GM21390 (cell line): ENCODE measurements around the gene DYRK3.

ENCODE experiments used
- ATAC-seq: cut with Tn5 transposase; IDR thresholded peaks from one replicate; pipeline ENCODE4 v1.9.1; 2021; ENCODE audit not compliant: unreplicated experiment

Gene DYRK3

DNA sequence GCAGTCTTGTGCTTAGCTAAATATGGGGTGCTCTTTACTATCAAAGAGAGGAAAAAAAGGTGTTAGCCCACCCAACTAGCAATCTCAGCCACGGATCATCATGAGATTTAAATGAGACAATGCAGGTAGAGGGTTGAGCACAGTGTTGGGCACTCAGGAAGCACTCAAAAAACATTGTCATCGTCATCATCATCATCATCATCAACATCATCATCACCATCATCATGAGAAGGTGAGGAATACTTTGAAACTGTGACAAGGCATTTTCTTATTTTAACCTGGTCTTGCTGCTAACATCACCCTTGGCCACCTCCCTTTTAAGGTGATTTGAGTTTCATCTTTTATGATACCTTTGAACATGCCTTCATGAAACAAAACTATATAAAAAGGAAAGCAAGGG lies 46.0 kb downstream of the DYRK3 start:
- ATAC-seq, result no peak

DNA sequence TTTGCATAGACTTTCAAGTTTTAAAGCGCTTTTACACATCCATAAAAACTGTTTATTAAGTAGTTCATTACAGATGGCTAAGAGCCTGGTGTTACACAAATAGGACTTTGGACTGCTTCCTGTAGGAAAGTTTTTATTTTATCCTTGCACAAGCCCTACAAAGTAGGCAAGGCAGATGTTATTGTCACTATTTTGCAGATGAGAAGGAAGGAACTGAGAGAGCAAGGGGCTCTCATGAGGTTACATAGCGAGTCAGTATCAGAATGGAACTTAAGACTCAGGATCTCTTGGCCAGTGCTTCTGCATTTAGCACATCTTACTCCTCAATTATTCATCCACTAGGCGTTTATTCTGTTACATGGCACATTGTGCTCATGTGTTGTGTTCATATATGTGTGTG lies 46.8 kb downstream of the DYRK3 start:
- ATAC-seq, result no peak

DNA sequence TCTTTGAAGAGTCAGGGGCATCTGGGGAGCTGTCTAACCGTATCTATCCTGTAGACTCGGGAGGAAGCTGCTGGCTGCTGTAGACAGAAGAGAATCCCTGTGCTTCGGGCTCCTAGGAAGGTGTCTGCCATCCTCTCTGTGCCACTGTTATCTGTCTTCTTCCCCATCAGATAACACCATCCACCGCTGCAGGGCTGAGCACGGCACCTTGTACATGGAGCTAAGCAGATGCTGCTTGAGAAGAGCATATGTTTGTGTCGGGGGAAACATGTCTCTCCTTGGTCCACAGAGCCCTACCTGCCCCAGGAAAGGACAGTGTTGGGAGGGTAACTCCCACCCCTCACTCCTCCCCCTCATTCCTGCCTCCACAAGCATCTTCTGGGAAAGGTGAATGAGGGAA lies 48.0 kb downstream of the DYRK3 start:
- no peak for ATAC-seq

DNA sequence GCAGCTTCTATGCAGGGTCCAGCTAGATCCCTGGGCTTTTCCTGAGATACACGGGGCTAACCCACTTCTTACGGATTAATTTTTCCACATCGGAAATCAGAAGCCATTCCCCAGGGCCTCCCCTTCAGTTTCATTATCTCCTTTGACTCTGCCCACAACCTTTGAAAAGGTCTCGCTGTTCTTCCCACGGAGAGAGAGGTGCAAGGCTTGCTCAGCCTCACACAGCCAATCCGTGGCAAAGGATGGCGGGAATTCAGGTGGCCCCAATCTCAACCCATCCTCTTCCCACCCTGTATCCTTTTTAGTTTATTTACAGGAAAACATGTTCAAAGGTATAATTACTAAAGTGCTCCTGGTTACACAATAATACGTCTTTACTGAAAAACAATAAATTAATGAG lies 48.7 kb downstream of the DYRK3 start:
- ATAC-seq, result no peak

DNA sequence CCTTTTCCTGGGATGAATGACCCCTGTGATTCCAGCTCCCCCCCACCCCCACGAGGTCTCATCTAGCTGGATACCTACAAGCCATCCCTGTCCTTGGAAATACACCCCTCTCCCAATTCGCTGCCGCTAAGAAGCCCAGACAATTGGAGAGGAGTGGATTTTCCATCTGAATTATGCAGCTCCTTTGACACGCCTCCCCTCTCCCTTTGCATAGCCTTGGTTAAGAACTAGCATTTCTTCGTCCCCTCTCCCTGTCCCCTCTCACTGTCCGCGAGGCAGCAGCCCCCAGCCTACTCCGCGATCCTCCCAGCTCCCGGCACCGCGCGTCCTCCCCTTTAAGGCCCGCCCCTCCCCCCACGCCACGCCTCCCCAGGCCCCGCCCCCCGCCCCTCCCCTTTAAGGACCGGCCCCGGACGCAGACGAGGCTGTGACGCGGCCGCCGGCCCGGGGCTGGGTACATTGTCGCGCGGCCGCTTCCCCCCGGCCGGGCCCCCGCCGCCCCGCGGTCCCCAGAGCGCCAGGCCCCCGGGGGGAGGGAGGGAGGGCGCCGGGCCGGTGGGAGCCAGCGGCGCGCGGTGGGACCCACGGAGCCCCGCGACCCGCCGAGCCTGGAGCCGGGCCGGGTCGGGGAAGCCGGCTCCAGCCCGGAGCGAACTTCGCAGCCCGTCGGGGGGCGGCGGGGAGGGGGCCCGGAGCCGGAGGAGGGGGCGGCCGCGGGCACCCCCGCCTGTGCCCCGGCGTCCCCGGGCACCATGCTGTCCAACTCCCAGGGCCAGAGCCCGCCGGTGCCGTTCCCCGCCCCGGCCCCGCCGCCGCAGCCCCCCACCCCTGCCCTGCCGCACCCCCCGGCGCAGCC lies 49.4 kb downstream of the DYRK3 start, which contains the start of gene MAPKAPK2:
Gene MAPKAPK2, plus strand, starts transcription at position 428 of the 856 bp plus-strand sequence. Its CDS starts 325 bp downstream, at position 753.
- ATAC-seq, result peak; percentile 43

DNA sequence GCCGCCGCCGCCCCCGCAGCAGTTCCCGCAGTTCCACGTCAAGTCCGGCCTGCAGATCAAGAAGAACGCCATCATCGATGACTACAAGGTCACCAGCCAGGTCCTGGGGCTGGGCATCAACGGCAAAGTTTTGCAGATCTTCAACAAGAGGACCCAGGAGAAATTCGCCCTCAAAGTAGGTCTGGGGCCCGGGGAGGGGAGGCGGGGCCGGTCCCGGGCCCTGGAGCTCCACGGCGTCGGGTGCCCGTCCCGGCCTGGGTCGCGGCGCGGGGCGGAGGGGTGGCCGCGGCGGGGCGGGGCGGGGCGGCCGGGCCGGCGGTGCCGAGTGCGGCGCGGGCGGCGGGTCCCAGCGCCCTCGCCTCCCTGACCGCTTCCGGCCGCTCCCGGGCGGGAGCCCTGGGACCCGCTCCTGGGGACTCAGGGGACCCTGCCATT lies 50.0 kb downstream of the DYRK3 start:
- ATAC-seq, result peak; percentile 29

DNA sequence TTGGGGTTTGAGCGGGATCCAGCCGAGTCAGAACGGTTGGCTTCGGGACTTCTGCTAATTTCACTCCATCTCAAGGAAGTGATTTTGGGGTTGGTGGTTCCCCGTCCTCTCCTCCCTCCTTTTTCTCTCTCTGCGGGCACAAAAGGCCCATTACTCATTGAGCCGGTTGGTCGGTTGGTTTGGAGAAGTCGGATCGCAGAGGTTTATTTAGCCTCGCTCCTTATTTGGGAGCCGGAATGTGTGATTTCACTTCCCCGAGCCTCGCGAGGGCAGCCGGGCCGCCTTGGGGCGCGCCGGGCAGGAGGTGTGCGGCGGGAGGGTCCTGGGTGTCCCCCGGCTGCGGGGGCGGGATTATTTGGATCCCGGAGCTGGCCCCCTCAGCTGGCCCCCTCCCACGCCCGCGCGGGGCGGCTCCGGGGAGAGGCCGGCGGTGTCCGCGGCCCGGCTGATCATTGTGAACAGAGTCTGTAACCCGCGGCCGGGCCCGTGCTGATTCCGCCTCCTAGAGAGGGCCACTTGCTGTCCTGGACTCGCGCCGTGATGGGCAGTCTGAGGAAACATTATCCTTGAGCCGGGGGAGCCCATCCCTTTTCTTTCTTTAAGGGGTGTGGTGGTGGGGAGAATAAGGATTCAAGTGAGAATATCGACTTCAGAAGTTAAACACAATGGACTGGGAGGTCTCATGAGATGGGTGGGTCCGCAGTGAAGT lies 50.6 kb downstream of the DYRK3 start:
- peak; percentile 11 for ATAC-seq

DNA sequence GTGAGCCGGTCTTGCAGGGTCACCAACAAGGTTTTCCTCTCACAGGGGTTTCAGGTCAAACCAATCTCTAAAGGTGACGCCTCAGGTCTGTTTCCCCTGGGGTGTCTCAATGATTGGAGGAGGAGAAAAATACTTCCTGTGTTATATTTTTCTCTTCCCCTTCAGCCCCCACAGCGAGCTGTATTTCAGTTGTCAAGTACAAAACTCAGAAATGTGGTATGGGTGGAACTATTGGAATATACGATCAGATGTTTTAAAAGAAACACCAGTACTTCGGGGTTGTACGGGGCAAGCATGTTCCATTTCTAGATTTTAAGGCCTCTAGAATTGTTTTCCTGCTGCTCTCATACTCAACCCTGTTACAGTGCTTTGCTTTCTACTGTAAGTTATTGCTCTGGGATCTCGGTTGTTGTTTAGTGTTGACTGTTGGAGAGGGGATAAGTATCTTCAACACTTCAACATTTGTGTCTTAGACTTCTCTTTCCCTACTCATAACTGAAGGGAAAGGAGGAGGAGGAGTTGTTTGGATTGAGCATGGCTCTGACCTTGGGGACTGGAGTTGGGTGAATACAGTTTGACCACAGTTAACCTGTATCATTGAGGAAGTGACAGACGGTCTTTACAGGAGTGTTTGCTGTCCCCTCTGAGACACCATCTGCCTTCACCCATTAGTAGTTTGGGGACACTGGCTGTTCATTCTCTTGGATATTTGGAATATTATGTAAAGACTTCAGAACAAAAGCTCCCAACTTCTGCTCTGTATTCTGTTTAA lies 51.3 kb downstream of the DYRK3 start:
- no peak for ATAC-seq

DNA sequence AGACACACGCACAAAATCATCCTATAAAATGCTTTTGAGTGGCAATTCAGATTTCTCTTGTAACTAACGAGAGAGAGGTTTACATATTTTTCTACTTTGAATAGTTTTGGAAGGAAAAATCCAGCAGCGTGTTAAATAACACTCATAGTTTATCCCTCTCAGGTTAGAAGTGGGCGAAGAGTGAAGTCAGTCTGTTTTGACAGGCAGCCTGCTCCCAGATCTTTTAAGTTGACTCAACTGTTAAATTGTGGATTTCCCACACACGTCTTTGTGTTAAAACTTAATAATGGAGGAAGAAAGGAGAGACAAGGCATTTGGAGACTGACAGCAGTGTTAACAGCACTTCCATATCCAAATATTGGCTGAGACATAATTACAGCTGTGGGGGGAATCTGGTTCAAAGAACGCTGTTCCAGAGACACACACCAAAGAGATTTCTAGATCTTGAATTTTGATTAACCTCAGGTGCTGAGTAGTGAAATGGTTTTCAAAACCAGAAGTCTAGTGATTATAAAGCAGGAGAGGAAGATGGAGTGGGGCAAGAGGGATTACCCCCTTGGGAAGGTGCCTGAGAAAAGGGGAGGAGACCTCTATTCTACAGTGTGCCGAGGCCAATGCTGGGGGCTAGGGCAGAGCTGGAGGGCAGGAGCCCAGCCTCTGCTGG lies 52.0 kb downstream of the DYRK3 start:
- no peak for ATAC-seq

DNA sequence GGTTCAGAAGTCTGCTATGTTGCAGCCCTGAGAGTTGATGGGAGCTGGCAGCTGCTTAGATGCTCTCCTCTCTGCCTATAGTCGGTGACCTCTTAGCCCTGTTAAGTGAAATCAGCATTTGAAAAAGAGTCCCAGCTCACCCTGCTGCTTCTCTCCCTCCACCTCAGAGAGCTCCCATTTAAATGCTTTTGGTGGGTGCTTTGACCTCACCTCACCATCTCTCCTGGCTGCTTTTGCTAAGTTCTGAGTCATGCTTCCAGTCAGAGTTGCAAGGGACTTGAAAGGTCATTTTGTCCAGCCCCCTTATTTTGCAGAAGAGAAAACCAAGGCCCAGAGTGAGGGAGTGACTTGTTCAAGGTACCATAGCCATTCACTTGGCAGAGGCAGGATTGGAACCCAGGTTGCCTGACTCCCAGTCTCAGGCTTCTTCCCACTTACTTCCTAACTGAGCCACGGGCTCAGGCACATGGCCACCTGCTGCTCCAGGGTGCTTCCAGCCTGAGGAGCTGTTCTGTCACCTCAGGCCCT lies 52.6 kb downstream of the DYRK3 start:
- no peak for ATAC-seq

DNA sequence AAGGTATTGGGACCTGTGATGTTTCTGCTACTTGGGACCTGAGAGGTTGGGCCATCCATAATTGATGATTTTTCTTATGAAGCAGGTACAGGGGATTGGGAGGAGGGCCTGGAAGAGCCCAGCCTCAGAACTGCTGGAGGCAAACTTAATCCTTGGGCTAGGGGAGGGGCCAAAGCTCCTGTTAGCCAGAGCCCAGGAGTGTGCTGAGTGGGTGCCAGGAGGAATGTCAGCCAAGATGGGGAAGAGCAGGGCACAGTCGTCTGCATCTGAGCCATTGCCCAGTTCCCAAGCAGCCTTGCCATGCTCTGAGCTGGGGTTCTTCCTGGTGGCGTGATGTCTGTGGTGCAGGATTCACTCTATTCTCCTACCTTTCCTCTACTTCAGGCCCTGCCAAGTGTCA lies 55.2 kb downstream of the DYRK3 start:
- no peak for ATAC-seq

DNA sequence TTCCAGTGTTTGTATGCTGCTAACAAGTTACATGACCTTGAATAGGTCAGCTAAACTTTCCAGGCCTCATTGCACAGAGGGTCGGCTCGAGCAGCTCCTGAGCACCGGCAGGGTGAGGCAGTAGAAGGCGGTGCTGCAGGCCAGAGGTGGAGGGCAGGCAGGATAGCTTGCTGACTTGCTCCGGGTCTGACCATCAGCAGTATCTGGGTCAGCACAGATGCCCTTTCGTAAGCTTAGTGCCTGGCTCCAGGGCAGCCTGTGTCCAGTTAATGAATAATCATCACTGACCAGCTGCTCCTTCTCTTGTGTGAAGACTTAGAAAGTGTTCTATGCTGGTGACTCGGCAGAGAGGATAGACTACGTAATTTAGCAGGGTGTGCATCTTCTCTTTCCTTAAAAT lies 56.3 kb downstream of the DYRK3 start:
- ATAC-seq, result no peak

DNA sequence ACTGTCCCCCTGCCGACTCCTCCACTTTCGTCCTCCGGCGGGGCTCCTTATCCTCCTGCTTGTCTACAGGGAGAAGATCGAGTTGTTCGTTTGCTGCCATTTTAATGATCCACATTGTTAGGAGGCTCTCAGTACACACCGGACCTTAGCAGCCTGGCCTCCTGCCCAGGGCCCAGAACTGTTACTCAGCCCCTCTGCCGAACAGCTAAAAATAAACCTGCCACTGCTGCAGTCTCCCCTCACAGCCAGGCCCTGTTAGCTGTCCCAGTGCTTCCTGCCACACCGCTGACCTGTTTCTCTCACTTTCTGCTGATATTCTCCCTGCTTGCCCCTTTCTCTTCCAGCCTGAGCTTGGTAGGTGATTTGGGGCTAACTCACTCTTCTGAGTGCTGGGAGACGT lies 57.7 kb downstream of the DYRK3 start:
- no peak for ATAC-seq

DNA sequence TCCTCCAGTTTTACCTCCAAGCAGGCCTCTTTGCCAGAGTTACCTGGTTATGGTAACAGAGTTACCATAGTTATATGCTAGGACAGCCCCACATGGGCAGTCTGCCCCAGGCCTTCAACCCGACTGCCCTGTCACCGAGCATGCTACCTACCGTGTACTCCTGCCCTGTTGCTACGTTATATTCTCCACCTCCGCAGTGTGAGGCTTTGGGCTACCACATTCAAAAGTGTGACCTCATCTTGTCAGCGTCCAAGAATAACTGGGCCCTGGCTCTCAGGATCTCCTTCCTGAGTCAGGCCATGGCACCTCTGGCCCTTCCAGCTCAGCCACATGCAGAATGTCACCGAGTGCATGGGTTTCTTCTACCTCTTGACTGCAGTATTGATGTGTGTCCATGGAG lies 58.3 kb downstream of the DYRK3 start:
- ATAC-seq, result no peak

DNA sequence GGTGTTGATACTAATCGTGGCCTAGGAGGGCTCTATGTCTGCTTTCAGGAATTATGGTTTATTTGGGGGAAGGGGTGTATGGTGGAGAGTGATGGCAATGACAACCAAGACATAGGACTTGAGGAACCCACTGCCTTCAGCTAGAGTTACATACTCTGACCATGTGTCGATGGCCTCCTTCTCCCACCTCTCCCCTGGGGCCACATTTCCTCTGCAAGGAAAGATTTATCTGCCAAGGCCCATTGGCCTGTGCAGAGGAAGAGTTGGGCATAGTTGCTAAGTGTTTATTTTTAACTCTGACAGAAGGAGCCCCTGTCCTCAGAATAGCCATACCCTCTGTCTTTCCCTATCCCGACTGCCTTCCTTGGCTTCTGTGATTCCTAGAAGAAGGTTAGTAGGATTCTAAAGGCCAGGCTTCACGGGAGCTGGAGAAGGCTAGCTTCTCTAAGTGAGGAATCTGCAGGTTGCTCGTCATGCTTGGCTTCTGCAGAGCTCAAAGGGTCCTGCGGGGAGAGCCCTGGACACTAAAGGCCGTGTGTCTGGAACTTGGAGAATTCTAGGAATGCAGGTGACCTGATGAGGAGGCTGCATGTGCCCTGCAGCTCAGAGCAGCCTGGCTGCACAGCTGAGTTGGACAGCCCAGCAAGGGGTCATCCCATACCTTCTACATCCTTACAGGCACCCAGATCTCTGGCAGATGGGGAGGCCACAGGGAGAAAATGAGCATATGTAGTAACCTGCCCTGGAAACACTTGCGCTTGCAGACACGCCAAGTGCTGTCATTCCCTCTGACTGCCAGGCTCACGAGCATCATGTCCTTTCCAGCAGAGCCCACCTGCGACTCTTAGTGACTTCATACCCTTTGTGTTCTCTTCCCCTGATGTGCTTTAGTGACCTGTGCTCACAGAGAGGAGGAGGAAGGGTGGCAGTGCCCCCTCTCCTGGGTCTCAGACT lies 59.1 kb downstream of the DYRK3 start:
- ATAC-seq, result no peak

DNA sequence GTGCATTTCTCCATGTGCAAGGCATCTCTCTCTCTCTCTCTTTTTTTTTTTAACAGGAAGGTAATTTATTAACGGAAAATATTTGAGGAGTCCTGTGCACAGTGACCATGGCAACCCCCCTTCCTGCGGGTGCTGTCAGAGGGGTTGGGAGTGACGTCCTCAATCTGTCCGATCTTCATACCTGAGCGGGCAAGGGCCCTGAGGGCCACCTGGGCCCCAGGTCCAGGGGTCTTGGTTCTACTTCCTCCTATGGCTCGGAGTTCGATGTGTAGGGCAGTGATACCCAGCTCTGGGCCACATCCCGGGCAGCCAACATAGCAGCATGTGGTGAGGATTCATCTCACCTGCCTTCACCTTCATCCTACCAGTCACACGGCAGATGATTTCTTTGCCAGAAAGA lies 60.4 kb downstream of the DYRK3 start:
- ATAC-seq, result no peak

DNA sequence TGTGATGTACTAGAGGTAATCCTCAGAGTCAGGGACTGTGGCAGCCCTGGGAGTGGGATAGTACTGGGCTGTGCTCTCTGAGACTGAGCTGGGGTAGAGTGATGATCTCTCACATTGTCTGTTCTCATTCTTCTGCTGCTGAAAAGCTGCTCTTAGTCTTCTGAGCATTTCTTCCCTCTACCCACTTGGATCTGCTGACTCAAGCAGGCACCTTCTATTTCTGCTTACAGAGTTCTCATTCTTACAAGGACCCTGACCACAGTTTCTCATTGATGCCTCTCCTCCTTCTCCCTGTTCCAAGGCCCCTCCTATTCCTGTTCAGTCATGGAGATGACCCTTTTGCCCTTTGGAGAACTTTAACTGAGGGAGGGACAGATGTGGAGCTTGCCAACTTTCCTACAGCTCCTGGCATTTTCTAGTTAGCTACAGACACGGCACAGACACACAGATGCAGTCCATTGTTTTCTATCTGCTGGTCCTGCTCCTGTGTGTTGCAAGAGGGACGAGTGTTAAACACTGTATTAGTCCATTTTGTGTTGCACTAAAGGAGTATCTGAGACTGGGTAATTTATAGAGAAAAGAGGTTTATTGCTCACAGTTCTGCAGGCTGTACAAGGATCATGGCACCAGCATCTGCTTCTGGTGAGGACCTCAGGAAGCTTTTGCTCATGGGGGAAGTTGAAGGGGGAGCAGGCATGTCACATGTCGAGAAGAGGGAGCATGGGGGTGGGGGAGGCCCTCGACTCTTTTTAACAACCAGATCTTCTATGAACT lies 61.7 kb downstream of the DYRK3 start:
- ATAC-seq, result no peak

DNA sequence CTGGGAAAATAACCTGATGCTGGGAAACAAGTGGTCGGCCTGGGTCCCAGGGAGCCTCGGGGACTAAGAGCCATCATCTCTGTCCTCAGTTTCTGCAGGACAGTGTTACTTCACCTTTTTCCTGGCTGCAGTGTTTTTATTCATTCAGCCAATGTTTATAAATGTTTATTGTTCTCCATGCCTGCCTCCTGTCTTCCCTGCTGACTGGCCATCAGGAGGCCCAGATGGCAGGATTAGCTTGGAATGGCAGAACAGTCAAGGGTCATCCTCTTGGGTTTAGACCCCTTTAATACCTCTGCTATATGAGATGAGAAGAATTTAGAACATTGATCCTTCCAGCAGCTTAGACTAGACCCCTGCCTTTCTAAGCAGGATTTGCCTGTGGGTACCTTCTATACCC lies 62.7 kb downstream of the DYRK3 start:
- ATAC-seq, result no peak
